GM21825 (cell line): ENCODE data around the gene GNGT1.
A peak's percentile ranks its signal among the peaks of the same experiment; 100 is the strongest.
"Not testable (repeated sequence)": the region's sequence is repeated elsewhere in the genome, so short reads cannot be mapped to it uniquely, and the experiment has no call there.

Source experiments
- ATAC-seq: cut with Tn5 transposase; IDR thresholded peaks from one replicate; pipeline ENCODE4 v1.9.1; 2021; ENCODE audit warnings: mild to moderate bottlenecking, moderate library complexity; ENCODE audit not compliant: unreplicated experiment

GNGT1 gene

DNA sequence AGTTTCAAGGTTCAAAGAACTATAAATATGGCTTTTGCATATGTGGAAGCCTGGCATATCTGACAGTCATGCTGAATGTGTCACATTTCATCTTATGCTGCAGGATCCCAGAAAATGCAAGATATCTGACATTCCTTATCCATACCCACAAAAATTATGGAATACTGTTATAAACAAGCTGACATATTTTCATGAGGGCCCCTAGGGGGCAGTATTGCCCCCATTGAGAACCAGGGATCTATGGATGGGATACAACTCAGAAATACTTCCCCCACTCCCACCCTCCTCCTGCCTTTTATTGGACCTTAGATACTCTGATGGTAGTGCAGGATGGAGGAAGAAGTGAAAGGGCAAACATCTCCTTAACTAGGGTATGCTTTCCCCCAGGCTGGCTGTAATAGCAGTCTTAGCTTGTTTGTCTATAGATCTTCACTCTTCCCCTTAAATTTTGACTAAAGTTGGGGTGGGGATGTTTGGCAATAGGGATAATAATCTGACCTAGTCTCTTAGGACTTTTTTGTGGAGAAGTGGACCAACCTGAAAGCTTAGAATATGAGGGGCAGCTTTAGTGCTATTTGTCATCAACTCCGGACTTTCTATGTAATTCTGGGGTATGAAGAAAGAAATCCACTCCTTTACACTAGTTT is 3.5 kb upstream of the GNGT1 start:
- ATAC-seq, result no peak

DNA sequence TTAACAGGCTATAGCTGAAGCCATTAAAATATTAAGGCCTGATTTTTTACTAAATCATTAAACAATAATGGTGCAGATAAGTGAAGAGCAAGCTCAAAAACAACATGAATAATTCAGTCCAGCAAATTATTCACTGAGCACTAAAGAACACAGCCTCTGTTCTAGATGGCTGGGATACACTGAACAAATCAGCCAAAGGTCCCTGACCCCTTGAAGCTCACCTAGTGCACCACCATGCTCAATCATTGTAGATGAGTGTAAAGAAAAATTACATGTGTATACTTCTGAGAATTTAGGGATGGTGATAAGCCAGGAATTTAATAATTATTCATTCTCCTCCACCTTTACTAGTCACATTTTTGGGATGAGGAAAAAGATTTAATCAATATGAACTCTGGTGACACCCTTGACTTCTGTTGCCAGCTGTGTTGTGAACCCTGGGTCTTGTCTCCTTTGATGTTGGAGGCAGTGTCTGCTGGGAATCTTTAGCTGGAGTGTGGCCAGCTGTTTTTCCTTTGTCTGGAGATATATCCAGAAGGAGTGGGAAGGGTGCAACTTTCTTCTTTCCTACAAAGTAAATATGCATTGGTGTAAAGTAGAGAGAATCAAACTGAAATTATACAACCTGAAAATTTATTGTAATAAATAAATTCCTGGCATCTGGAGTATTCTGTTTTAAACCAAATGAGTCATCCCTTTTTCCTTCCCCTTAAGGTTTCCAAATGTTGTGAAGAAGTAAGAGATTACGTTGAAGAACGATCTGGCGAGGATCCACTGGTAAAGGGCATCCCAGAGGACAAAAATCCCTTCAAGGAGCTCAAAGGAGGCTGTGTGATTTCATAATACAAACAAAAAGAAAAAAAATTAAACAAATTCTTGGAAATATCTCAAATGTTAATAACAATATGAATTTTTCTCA is 4.0 kb downstream of the GNGT1 start:
- no peak for ATAC-seq

DNA sequence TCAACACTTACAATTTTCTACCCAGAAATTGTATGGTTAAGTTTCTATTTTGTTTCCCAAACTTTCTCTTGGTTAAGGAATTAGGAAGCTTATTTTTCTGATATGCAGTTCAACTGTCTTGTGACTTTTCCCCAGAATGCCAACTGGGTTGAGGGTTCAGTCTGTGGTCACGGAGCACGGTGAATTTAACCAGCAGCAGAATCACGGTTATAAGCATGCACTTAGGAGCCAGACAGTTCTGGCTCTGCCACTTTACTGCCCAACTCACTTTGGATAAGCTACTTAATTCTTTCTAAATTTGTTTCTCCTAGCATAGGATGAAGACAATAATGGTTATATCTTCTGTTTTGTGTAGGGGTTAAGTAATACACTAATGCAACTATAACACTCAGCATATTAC is 4.9 kb downstream of the GNGT1 start:
- ATAC-seq, result not testable (repeated sequence)

DNA sequence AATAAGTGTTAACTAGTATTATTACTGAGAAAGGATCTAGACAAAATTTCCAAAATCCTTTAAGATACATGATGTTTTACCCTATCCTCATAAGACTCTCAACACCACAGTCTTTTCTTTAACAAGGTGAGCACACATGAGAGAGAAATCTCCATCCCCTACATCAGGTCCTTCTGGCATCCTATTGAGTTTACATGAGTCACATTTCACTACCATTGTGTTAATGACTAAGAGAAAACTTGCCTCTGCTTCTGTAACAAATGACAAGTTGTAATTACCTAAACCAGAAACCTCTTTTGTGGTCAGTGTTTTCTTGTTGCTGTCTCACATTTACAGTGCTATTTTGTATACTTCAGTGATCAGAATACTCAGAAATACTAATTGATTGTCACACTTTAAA is 5.3 kb downstream of the GNGT1 start:
- ATAC-seq, result peak; percentile 64

DNA sequence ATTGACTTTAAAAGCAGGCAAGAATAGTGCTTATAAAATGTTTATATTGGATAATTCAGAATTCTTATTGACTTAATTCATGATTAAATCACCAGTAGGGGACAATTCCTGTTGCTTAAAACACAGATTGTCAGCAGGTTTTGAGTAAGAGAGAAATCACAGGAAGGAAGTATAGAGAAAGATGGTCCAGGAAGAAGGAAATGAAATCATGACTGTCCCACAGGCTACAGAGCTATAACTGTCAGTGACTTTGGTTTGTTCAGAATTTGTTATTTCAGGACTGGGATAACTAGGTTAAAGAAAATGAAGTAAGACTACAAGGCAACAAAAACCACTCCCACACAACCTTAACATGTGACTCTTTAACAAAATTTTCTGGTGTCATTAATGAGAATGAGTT is 6.8 kb downstream of the GNGT1 start:
- ATAC-seq, result no peak

DNA sequence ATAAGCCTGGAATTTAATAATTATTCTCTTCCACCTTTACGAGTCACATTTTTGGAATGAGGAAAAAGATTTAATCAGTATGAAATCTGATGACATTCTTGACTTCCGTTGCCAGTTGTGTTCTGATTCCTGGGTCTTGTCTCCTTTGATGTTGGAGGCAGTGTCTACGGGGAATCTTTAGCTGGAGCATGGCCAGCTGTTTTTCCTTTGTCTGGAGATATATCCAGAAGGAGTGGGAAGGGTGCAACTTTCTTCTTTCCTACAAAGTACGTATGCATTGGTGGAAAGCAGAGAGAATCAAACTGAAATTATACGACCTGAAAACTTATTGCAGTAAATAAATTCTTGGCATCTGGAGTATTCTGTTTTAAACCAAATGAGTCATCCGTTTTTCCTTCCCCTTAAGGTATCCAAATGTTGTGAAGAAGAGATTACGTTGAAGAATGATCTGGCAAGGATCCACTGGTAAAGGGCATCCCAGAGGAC is 8.3 kb downstream of the GNGT1 start:
- ATAC-seq, result no peak

DNA sequence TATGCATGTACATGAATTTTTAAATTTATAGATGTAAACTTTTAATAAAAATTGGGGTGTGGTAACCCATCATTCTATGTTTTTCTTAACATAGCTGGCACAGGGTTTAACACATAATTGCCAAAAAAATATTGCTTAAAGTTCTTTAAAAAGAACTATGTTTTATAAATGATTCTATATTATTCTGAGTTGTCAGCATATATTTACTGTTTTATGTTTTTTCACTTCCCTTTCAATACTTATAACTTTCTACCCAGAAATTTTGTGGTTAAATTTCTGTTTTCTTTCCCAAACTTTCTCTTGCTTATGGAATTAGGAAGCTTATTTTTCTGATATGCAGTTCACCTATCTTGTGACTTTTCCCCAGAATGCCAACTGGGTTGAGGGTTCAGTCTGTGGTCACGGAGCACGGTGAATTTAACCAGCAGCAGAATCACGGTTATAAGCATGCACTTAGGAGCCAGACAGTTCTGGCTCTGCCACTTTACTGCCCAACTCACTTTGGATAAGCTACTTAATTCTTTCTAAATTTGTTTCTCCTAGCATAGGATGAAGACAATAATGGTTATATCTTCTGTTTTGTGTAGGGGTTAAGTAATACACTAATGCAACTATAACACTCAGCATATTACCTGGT is 9.0 kb downstream of the GNGT1 start:
- ATAC-seq, result not testable (repeated sequence)

DNA sequence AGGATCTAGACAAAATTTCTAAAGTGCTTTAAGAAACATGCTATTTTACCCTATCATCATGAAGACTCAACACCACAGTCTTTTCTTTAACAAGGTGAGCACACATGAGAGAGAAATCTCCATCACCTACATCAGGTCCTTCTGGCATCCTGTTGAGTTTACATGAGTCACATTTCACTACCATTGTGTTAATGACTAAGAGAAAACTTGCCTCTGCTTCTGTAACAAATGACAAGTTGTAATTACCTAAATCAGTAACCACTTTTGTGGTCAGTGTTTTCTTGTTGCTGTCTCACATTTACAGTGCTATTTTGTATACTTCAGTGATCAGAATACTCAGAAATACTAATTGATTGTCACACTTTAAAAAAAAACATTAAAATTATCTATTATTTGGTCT is 9.5 kb downstream of the GNGT1 start:
- ATAC-seq, result not testable (repeated sequence)

DNA sequence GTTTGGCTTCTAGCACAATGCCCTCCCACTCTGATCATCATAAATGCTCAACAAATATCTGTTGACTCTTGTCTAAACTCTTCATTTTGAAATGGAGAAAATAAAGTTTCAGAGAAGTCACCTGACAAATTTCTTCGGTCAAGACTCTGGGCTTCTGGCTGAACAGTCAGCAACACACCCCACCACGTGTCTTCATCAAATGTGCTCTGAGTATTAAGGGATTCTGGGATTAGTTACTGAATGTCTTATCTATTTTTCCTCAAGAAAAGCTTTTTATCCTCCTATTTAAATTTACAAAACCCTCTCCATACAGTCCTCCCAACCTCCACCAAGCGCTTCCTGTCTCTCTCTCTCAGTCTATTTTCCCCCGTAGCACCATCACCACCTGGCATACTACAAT is 9.9 kb downstream of the GNGT1 start:
- not testable (repeated sequence) for ATAC-seq

DNA sequence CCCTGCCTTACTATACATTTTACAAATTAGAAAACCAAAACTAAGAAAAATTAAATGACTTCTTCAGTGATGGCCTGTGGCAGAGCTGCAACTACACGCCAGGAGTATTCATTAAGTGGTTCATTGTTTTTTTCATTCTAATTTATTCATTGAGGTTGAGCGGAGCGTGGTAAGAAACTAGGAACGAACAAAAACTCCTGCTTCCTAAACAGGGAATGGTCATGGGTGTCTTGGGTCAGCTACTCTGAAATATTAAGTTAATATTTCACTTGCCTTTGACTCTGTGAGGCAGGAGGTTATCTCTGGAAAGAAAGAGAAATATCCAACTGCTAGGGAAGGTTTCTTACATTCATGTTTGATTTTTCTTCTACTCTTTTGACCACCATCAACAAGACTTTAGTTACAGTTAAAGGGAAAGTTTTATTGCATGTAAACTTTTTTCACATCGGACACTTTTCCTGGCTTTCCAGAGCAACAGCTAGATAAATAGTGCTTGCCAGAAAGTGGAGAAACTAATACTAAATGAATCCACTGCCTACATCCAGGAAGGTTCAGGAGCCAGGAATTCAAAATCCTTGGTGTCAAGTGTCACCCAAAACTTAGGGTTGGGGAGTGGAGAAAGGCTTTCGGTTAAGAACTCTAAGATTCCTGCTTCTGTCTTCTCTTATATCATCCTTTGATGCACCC is 14.3 kb downstream of the GNGT1 start:
- ATAC-seq, result no peak

DNA sequence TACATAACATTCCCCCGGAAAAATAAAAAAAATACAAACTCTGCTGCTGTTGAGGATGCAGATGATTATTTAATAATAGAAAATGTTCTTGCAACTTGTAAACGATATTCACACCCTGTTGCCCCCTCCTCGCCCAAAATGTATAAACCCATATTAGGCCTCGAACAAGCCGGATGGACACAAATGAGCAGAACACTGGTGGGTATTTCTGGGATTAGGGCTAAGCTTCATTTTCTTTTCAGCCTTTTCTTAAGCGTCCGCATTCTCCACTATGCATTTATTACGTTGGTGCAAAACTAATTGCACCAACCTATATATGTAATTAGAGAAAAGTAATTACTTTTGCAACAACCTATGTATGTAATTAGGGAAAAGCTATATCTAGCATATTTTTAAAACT is 14.8 kb downstream of the GNGT1 start:
- ATAC-seq, result no peak

DNA sequence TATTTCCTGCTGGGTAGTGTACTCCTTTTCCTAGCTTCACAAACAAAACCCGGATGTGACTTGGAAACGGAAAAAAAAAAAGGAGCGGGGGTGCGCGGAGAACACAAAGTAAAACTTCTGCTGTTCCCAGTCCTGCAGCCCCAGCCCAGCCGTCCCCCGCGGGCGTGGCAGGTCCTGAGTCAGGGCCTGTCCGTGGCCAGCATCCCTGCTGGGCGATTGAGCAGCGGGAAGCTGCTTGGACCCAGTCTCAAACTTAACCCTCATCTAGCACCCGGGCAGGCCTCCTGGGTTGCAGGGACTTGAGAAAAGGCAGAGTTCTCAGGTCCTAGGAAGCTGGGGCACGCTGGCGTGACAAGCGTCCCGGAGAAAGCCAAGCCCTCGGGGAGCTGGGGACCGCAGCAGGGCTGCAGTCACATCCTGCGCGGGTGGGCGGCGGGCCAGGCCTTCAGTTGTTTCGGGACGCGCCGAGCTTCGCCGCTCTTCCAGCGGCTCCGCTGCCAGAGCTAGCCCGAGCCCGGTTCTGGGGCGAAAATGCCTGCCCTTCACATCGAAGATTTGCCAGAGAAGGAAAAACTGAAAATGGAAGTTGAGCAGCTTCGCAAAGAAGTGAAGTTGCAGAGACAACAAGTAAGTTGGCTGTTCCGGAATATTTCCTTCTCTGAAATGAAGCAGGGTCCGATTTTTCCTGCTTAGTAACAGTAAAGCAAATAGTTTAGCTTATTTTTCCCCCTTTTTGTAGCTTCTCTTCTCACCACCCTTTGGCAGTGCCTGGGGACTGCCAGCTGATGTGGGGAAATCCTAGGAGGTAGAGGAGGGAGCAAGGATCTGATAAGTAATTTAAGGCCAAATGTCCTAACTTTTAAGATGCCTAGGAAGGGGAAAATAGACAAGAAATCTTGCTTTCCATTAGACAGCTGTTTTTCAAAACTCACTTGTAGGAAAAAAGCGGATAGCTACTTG is 15.5 kb downstream of the GNGT1 start, which contains the start of gene GNG11:
Gene GNG11 (plus strand): TSS at position 129 of the 960 bp plus-strand sequence. CDS start 403 bp downstream, at position 532.
- ATAC-seq, result peak; percentile 89

DNA sequence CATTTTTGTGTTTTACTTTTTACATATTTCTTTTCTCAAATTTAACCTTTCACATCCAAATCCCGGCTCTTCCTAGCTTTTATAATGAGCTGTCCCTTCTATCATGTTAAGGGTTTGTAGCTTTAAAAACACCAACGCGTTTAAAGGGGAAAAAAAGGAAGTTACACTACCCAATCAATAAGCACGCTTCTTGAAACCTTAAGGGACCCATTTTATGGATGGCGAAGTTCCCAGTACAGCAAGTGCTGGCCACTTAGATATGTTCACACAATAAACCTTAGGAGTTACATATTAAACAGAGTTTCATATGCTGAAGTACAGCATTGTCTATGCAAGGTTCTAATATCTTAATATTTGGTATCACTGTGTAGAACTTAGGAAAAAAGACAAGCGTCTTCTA is 16.9 kb downstream of the GNGT1 start:
- ATAC-seq, result no peak

DNA sequence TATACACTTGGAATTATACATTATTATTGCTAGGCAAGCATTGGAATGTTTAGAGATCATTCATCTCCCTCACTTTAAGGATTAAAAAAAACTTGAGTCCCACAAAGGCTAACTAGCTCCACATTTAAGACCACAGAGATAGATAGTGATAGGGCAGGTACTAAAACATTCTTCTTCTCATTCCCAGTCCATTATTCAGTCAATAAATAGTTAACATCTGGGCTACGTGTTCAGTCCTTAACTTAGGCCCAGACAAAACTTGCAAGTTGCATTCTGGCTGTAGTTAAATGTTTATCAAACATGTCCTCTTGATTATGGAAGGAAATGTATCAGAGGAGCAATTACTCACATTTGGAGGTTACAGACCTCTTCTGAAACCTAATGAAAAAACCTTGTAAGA is 17.6 kb downstream of the GNGT1 start:
- ATAC-seq, result no peak

DNA sequence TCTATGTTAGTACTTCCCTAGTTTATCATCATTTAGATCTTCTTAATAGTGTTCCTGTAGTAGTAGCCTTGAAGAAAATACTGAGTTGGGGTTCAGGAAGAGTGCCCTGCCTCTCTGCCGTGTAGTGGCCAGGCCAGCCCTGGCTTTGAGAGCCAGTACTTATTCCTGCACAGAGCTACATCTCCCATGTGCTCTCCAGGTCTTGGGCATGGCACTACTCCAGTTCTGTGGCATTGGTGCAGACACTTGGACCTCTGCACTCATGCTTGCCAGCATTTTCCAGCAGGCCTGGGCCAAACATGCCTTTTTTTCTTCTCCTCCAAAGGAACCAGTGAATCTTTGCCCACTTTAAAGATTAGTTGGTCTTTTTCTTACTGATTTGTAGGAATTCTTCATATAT is 20.4 kb downstream of the GNGT1 start:
- no peak for ATAC-seq

DNA sequence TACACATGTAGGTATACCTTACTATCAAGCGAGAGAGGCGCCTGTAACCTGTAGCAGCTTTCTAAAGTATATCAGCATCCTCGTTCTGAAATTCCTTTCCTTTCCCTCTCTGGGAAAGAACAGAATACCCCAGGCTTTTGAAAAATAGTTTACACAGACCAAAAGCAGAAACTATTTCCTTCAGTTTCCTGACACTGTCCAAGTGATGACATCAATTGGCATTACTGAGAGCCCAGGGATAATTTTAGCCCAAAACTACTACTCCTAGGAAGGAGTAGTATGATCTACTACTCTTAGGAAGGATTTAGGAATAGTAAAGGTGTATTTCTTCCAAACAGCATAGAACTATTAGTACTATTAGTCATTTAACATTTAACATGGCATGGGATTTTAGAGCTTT is 21.2 kb downstream of the GNGT1 start:
- ATAC-seq, result no peak

DNA sequence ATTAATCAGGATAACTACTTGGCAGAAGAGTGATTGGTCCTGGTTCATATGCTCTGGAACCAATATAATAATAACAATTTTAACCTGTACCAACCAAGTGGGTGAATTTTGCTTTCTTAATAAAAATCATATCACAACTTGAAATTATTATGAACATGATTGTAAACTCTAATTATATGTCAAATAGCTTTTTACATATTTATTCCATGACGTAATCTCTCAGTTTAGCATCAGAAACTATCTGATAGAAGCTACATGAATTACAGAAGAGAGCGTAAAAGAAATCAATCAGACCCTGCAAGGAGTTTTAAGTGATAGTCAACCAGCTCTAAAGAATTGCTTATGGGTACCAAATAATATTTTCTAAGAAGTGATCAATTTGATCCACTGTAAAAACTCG is 25.3 kb downstream of the GNGT1 start:
- no peak for ATAC-seq

DNA sequence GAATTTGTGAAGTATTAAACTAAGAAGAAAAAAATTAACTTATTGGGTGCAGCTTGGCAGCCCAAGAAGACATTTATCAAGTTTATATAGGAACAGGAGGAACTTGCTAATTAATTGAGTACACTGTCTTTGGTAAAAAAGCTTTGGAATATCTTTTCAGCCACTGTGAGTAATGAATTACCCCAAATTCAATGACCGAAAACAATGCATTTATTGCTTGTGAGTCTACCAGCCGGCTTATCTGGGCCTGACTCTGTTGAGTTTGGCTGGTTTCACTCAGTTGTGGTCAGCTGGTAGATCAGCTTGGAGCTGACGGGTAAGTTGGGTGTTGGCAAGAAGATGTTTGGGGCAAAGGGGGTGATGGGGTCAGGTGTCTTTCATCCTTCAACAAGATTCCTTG is 26.8 kb downstream of the GNGT1 start:
- no peak for ATAC-seq

DNA sequence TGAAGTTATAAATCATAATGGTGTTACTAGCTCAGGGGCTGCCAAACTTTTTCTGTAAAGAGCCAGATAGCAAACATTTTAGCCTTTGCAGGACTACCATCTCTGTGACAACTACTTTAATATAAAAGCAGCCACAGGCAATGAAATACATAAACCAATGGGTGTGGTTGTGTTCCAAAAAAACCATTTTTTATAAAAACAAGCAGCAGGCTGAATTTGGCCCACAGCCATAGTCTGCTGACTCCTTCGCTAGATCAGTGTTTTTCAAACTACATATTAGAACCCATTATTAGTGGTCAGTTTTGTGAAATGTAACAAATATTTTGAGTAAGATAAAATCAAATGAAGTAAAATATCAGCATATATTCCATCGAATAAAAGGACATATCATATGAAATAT is 28.7 kb downstream of the GNGT1 start:
- ATAC-seq, result no peak

DNA sequence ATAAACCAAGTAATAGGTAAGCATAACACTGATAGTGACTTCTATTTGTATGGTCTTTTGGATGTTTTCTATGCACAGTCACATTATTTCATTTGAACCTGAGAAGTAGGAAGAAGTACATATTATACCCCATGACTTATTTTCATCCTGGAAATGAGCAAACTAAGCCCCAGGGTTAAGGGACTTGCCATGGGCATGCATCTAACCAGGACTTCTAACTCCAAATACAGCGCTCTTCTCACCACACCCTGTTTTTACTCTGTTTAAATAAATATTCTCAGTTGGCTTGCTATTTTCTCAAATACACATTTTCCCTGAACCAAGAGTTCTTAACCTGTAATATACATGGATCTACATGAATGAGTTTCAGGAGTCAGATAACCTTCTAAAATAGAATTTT is 31.5 kb downstream of the GNGT1 start:
- no peak for ATAC-seq
